Activated CD4-positive, alpha-beta memory T cell treated with anti-CD3 and anti-CD28 coated beads for 36 hours (primary cell): ENCODE results near the gene WNT4. TPM values are rescaled to one million over a fixed set of nuclear protein-coding genes. Genes with fewer than 3 reads are reported as not detected.

ENCODE experiments used
- CTCF ChIA-PET: fragments of 350-600 bp; sonication (Branson Sonifier 250); formaldehyde crosslinking; loops from one replicate; lab custom pipeline; 2021; ENCODE audit warnings: antibody characterized with exemption, inconsistent platforms; lab: Charles Lee
- POLR2A ChIA-PET: fragments of 350-600 bp; sonication (Branson Sonifier 250); formaldehyde crosslinking; loops from one replicate; lab custom pipeline; 2021; ENCODE audit warnings: antibody characterized with exemption; lab: Charles Lee
- DNase-seq: peaks from one replicate; pipeline ENCODE4 v3.0.0-alpha.2; 2020
- H3K27ac Mint-ChIP-seq: one replicate; pipeline ENCODE4 v1.8.0; 2021; ENCODE audit warnings: mixed read lengths
- H3K27me3 Mint-ChIP-seq: one replicate; pipeline ENCODE4 v1.8.0; 2021; ENCODE audit warnings: mixed read lengths
- H3K36me3 Mint-ChIP-seq: one replicate; pipeline ENCODE4 v1.8.0; 2021; ENCODE audit warnings: mixed read lengths
- H3K4me1 Mint-ChIP-seq: one replicate; pipeline ENCODE4 v1.8.0; 2021; ENCODE audit warnings: low read depth, mixed read lengths
- H3K4me3 Mint-ChIP-seq: one replicate; pipeline ENCODE4 v1.8.0; 2021; ENCODE audit warnings: mild to moderate bottlenecking, mixed read lengths
- H3K9me3 Mint-ChIP-seq: one replicate; pipeline ENCODE4 v1.8.0; 2021; ENCODE audit warnings: mixed read lengths
- intact Hi-C: fragments of 100-400 bp; cut with micrococcal nuclease; formaldehyde crosslinking; loops from one replicate; pipeline ENCODE4 v1.15.1; 2023
- total RNA-seq, 2 experiments: library from RNA; stranded (reverse); gene quantifications; one replicate each; pipeline ENCODE4 v1.2.3, GENCODE V29; 2021

WNT4 gene
- total RNA-seq, 2 experiments from 2014 or later = not detected

- Mint-ChIP-seq H3K9me3 (no peaks in the 10 kb centered on the region), H3K4me1 (no peaks in the 10 kb centered on the region), H3K27me3 (peaks cover 1% of the 10 kb centered on the region), H3K27ac (no peak overlapping the region), H3K4me3 (no peak overlapping the region), H3K36me3 (no peaks in the 10 kb centered on the region)
- intact Hi-C loops = no loop called here
- no peak for DNase-seq
- ChIA-PET CTCF (no interaction called here), POLR2A (no interaction called here)
Observed at GRCh38 chr1:22158654-22159053, 15.8 kb upstream of the WNT4 start.

GRCh38 chr1:22157359-22157966 is 14.6 kb upstream of the WNT4 start:
- no peak overlapping the region for H3K4me3 Mint-ChIP-seq
- ChIA-PET CTCF (no interaction called here), POLR2A (no interaction called here)
- no peak for DNase-seq
- no peaks in the 10 kb centered on the region for H3K4me1 Mint-ChIP-seq
- no peak overlapping the region for H3K27ac Mint-ChIP-seq
- intact Hi-C loops = no loop called here
- peaks cover 1% of the 10 kb centered on the region for H3K27me3 Mint-ChIP-seq
- H3K9me3 Mint-ChIP-seq = no peaks in the 10 kb centered on the region
- H3K36me3 Mint-ChIP-seq = no peaks in the 10 kb centered on the region

- Mint-ChIP-seq H3K4me3 (no peak overlapping the region), H3K9me3 (no peaks in the 10 kb centered on the region), H3K4me1 (no peaks in the 10 kb centered on the region), H3K27me3 (peaks cover 8% of the 10 kb centered on the region), H3K36me3 (no peaks in the 10 kb centered on the region), H3K27ac (no peak overlapping the region)
- no peak for DNase-seq
- intact Hi-C loops = no loop called here
- ChIA-PET CTCF (interaction anchor here (0.8 kb wide), 1 partner anchor 17 kb away, joined by 3 read pairs; no protein-coding TSS in a partner anchor), POLR2A (no interaction called here)
Observed at GRCh38 chr1:22155517-22155916, 12.6 kb upstream of the WNT4 start.

- Mint-ChIP-seq H3K4me3 (no peak overlapping the region), H3K9me3 (no peaks in the 10 kb centered on the region), H3K27ac (no peak overlapping the region), H3K4me1 (no peaks in the 10 kb centered on the region), H3K36me3 (no peaks in the 10 kb centered on the region), H3K27me3 (peaks cover 10% of the 10 kb centered on the region)
- ChIA-PET POLR2A (no interaction called here), CTCF (no interaction called here)
- intact Hi-C loops = no loop called here
- DNase-seq = no peak
Observed at GRCh38 chr1:22154626-22155025, 11.7 kb upstream of the WNT4 start.

GRCh38 chr1:22153660-22154437 is 11.0 kb upstream of the WNT4 start:
- Mint-ChIP-seq H3K27me3 (peaks cover 14% of the 10 kb centered on the region), H3K27ac (no peak overlapping the region), H3K9me3 (no peaks in the 10 kb centered on the region), H3K4me3 (no peak overlapping the region), H3K36me3 (no peaks in the 10 kb centered on the region), H3K4me1 (no peaks in the 10 kb centered on the region)
- intact Hi-C loops = no loop called here
- POLR2A ChIA-PET = no interaction called here
- CTCF ChIA-PET = interaction anchor here (2.1 kb wide), 1 partner anchor 12 kb away, joined by 8 read pairs; no protein-coding TSS in a partner anchor
- no peak for DNase-seq

GRCh38 chr1:22150923-22151322 is 8.0 kb upstream of the WNT4 start:
- POLR2A ChIA-PET = no interaction called here
- no peaks in the 10 kb centered on the region for H3K36me3 Mint-ChIP-seq
- no peaks in the 10 kb centered on the region for H3K9me3 Mint-ChIP-seq
- no peak for DNase-seq
- intact Hi-C loops = no loop called here
- no peaks in the 10 kb centered on the region for H3K4me1 Mint-ChIP-seq
- no peak overlapping the region for H3K27ac Mint-ChIP-seq
- CTCF ChIA-PET = interaction anchor here (0.5 kb wide), 1 partner anchor 23 kb away, joined by 3 read pairs; no protein-coding TSS in a partner anchor
- H3K4me3 Mint-ChIP-seq = no peak overlapping the region
- H3K27me3 Mint-ChIP-seq = peaks cover 28% of the 10 kb centered on the region

GRCh38 chr1:22142315-22143064 is 407 bp downstream of the WNT4 start:
- intact Hi-C loops = no loop called here
- H3K27me3 Mint-ChIP-seq = peaks cover 46% of the 10 kb centered on the region
- ChIA-PET CTCF (interaction anchor here (1.7 kb wide), 1 partner anchor 10 kb away, joined by 8 read pairs; no protein-coding TSS in a partner anchor), POLR2A (no interaction called here)
- no peaks in the 10 kb centered on the region for H3K9me3 Mint-ChIP-seq
- H3K4me3 Mint-ChIP-seq = no peak overlapping the region
- H3K27ac Mint-ChIP-seq = no peak overlapping the region
- peaks cover 6% of the 10 kb centered on the region for H3K4me1 Mint-ChIP-seq
- no peaks in the 10 kb centered on the region for H3K36me3 Mint-ChIP-seq
- peak; percentile 18 for DNase-seq

- Mint-ChIP-seq H3K4me3 (peak overlapping the region; percentile 29), H3K27ac (no peak overlapping the region), H3K9me3 (no peaks in the 10 kb centered on the region), H3K4me1 (peaks cover 6% of the 10 kb centered on the region), H3K27me3 (peaks cover 46% of the 10 kb centered on the region), H3K36me3 (no peaks in the 10 kb centered on the region)
- ChIA-PET CTCF (interaction anchor here (1.7 kb wide), 1 partner anchor 11 kb away, joined by 8 read pairs; no protein-coding TSS in a partner anchor), POLR2A (no interaction called here)
- DNase-seq = no peak
- intact Hi-C loops = no loop called here
Observed at GRCh38 chr1:22141554-22142314, 1.2 kb downstream of the WNT4 start.

- H3K27ac Mint-ChIP-seq = no peak overlapping the region
- no peak for DNase-seq
- H3K27me3 Mint-ChIP-seq = peaks cover 39% of the 10 kb centered on the region
- intact Hi-C loops = no loop called here
- ChIA-PET CTCF (interaction anchor here (0.9 to 1.7 kb wide), 2 partner anchors 12 to 134 kb away, joined by 3 to 8 read pairs; no protein-coding TSS in a partner anchor), POLR2A (no interaction called here)
- no peak overlapping the region for H3K4me3 Mint-ChIP-seq
- no peaks in the 10 kb centered on the region for H3K9me3 Mint-ChIP-seq
- H3K4me1 Mint-ChIP-seq = peaks cover 6% of the 10 kb centered on the region
- no peaks in the 10 kb centered on the region for H3K36me3 Mint-ChIP-seq
Observed at GRCh38 chr1:22140694-22141093, 2.2 kb downstream of the WNT4 start.

GRCh38 chr1:22139817-22140216 is 3.1 kb downstream of the WNT4 start:
- DNase-seq = no peak
- intact Hi-C loops = no loop called here
- Mint-ChIP-seq H3K36me3 (no peaks in the 10 kb centered on the region), H3K27ac (no peak overlapping the region), H3K27me3 (peaks cover 30% of the 10 kb centered on the region), H3K4me1 (peaks cover 6% of the 10 kb centered on the region), H3K9me3 (no peaks in the 10 kb centered on the region), H3K4me3 (no peak overlapping the region)
- POLR2A ChIA-PET = no interaction called here
- CTCF ChIA-PET = interaction anchor here (0.6 to 0.9 kb wide), 3 partner anchors 9 to 135 kb away, joined by 3 to 4 read pairs (median 3); no protein-coding TSS in a partner anchor

GRCh38 chr1:22139066-22139594 is 3.8 kb downstream of the WNT4 start:
- Mint-ChIP-seq H3K27me3 (peaks cover 23% of the 10 kb centered on the region), H3K36me3 (no peaks in the 10 kb centered on the region), H3K4me1 (peaks cover 6% of the 10 kb centered on the region), H3K27ac (no peak overlapping the region), H3K4me3 (no peak overlapping the region), H3K9me3 (no peaks in the 10 kb centered on the region)
- POLR2A ChIA-PET = no interaction called here
- CTCF ChIA-PET = interaction anchor here (1.0 kb wide), 1 partner anchor 16 kb away, joined by 3 read pairs; no protein-coding TSS in a partner anchor
- no peak for DNase-seq
- intact Hi-C loops = no loop called here
